Effector memory CD8-positive, alpha-beta T cell (primary cell): ENCODE data around the gene PCDHB14.

Experiments
- ATAC-seq: fragments of 150-1000 bp; cut with Tn5 transposase; replicated peaks from 2 replicates; pipeline ENCODE4 v1.10.0; 2021; ENCODE audit warnings: mild to moderate bottlenecking, moderate library complexity
- DNase-seq, 3 experiments: peaks; one replicate each; pipeline ENCODE4 v3.0.0; 2021
- H3K27ac Mint-ChIP-seq, 2 donors: one replicate each; pipeline ENCODE4 v1.8.0; 2022; ENCODE audit warnings: mild to moderate bottlenecking in 2 of 2, mixed read lengths in 2 of 2, moderate library complexity in 2 of 2
- H3K27me3 Mint-ChIP-seq, 2 donors: one replicate each; pipeline ENCODE4 v1.8.0; 2022; ENCODE audit warnings: mixed read lengths in 2 of 2
- H3K36me3 Mint-ChIP-seq: one replicate; pipeline ENCODE4 v1.8.0; 2022; ENCODE audit warnings: mild to moderate bottlenecking, moderate library complexity, mixed read lengths; ENCODE audit not compliant: insufficient read depth
- H3K4me1 Mint-ChIP-seq, 2 donors: one replicate each; pipeline ENCODE4 v1.8.0; 2022; ENCODE audit warnings: low read depth in 2 of 2, mixed read lengths in 2 of 2
- H3K4me3 Mint-ChIP-seq, 2 donors: one replicate each; pipeline ENCODE4 v1.8.0; 2022; ENCODE audit warnings: mild to moderate bottlenecking in 2 of 2, mixed read lengths in 2 of 2, moderate library complexity in 2 of 2
- H3K9me3 Mint-ChIP-seq, 2 donors: one replicate each; pipeline ENCODE4 v1.8.0; 2022; ENCODE audit warnings: mixed read lengths in 2 of 2

PCDHB14 gene

GRCh38 chr5:141261238-141261546 lies 38.0 kb downstream of the PCDHB14 start:
- no peaks in the 10 kb centered on the region for H3K27me3 Mint-ChIP-seq
- H3K9me3 Mint-ChIP-seq = peaks cover 8 to 11% of the 10 kb centered on the region in 2 donors
- ATAC-seq (no peak), DNase-seq (no peak)
- H3K36me3 Mint-ChIP-seq = no peaks in the 10 kb centered on the region
- H3K4me3 Mint-ChIP-seq = no peak overlapping the region
- H3K4me1 Mint-ChIP-seq = no peaks in the 10 kb centered on the region
- no peak overlapping the region for H3K27ac Mint-ChIP-seq

GRCh38 chr5:141269195-141269594 lies 46.1 kb downstream of the PCDHB14 start:
- H3K9me3 Mint-ChIP-seq = peaks cover 18 to 22% of the 10 kb centered on the region in 2 donors
- H3K4me1 Mint-ChIP-seq = no peaks in the 10 kb centered on the region
- DNase-seq = no peak
- no peaks in the 10 kb centered on the region for H3K27me3 Mint-ChIP-seq
- no peak overlapping the region for H3K4me3 Mint-ChIP-seq
- no peaks in the 10 kb centered on the region for H3K36me3 Mint-ChIP-seq
- no peak for ATAC-seq
- no peak overlapping the region for H3K27ac Mint-ChIP-seq

GRCh38 chr5:141272906-141273305 lies 49.8 kb downstream of the PCDHB14 start:
- ATAC-seq = no peak
- no peaks in the 10 kb centered on the region for H3K4me1 Mint-ChIP-seq
- H3K36me3 Mint-ChIP-seq = no peaks in the 10 kb centered on the region

More at GRCh38 chr5:141272906-141273305, 49.8 kb downstream of the PCDHB14 start:
- Mint-ChIP-seq H3K27me3 (no peaks in the 10 kb centered on the region), H3K9me3 (peaks cover 11 to 20% of the 10 kb centered on the region in 2 donors), H3K4me3 (no peak overlapping the region), H3K27ac (no peak overlapping the region)
- no peak for DNase-seq
